Gastrocnemius medialis (tissue), 4 donors: ENCODE measurements around the gene NEK9.

Source experiments
- POLR2A ChIP-seq, 2 donors: fragments of 450-650 bp; IDR thresholded peaks; one replicate each; pipeline ENCODE4 v1.6.1; 2017; ENCODE audit warnings: antibody characterized with exemption in 2 of 2, mild to moderate bottlenecking in 2 of 2, moderate library complexity in 2 of 2
- TF ChIP-seq, protein P1 (sequence below), 5 experiments: fragments of 450-650 bp in 3 of 5; fragments of 200-600 bp in 2 of 5; sonication (generic) in 2 of 5; IDR thresholded peaks in 4 of 5; conservative IDR thresholded peaks in 1 of 5; 1 replicate in 4 of 5; 2 replicates in 1 of 5; pipeline ENCODE4 v1.5.1; 2016 to 2019; ENCODE audit warnings: antibody characterized with exemption in 5 of 5, mild to moderate bottlenecking in 3 of 5, moderate library complexity in 3 of 5

- TF ChIP-seq, protein P1, sequence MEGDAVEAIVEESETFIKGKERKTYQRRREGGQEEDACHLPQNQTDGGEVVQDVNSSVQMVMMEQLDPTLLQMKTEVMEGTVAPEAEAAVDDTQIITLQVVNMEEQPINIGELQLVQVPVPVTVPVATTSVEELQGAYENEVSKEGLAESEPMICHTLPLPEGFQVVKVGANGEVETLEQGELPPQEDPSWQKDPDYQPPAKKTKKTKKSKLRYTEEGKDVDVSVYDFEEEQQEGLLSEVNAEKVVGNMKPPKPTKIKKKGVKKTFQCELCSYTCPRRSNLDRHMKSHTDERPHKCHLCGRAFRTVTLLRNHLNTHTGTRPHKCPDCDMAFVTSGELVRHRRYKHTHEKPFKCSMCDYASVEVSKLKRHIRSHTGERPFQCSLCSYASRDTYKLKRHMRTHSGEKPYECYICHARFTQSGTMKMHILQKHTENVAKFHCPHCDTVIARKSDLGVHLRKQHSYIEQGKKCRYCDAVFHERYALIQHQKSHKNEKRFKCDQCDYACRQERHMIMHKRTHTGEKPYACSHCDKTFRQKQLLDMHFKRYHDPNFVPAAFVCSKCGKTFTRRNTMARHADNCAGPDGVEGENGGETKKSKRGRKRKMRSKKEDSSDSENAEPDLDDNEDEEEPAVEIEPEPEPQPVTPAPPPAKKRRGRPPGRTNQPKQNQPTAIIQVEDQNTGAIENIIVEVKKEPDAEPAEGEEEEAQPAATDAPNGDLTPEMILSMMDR (IDR thresholded peaks at IDR 0.05 in 4 of 5, conservative IDR thresholded peaks at IDR 0.05 in 1 of 5), result no peak
- no peak for TF ChIP-seq POLR2A (IDR thresholded peaks at IDR 0.05)
Measured at GRCh38 chr14:75049731-75050201, 77.1 kb downstream of the NEK9 start.
